Measurements from ENCODE around the gene HIPK2.

HIPK2 gene

DNA sequence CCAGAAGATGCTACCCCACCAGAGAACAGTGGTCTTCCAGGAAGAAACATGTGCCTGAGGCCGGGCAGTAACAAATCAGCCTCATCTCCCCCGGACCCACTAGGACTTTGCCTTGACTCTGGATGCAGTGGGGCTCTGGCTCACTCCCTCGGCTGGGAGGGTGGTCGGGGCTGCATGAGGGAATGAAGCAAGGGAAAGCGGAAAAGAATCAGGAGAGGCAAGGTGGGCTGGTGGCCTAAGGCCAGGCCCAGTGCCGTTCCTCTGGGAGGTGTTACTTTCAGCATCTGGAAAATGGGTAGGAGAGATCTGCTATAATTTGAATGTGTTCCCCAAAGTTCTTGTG is 202.5 kb downstream of the HIPK2 start:
- no peak for DNase-seq
- in situ Hi-C loops (cut with HindIII; ENCODE audit: low pct_ligation_motif_present, low sequenced_read_pairs), result no loop called here
- Histone ChIP-seq H3K27me3 (replicated peaks) (no peaks in the 10 kb centered on the region), H3K27ac (no peak overlapping the region), H3K4me3 (ENCODE audit: low read depth, low read length) (no peak overlapping the region), H3K36me3 (replicated peaks) (peaks cover 54% of the 10 kb centered on the region)
- TF ChIP-seq, protein P1, sequence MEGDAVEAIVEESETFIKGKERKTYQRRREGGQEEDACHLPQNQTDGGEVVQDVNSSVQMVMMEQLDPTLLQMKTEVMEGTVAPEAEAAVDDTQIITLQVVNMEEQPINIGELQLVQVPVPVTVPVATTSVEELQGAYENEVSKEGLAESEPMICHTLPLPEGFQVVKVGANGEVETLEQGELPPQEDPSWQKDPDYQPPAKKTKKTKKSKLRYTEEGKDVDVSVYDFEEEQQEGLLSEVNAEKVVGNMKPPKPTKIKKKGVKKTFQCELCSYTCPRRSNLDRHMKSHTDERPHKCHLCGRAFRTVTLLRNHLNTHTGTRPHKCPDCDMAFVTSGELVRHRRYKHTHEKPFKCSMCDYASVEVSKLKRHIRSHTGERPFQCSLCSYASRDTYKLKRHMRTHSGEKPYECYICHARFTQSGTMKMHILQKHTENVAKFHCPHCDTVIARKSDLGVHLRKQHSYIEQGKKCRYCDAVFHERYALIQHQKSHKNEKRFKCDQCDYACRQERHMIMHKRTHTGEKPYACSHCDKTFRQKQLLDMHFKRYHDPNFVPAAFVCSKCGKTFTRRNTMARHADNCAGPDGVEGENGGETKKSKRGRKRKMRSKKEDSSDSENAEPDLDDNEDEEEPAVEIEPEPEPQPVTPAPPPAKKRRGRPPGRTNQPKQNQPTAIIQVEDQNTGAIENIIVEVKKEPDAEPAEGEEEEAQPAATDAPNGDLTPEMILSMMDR (IDR thresholded peaks at IDR 0.05; ENCODE audit: low read depth, low read length, missing control alignments), result no peak

DNA sequence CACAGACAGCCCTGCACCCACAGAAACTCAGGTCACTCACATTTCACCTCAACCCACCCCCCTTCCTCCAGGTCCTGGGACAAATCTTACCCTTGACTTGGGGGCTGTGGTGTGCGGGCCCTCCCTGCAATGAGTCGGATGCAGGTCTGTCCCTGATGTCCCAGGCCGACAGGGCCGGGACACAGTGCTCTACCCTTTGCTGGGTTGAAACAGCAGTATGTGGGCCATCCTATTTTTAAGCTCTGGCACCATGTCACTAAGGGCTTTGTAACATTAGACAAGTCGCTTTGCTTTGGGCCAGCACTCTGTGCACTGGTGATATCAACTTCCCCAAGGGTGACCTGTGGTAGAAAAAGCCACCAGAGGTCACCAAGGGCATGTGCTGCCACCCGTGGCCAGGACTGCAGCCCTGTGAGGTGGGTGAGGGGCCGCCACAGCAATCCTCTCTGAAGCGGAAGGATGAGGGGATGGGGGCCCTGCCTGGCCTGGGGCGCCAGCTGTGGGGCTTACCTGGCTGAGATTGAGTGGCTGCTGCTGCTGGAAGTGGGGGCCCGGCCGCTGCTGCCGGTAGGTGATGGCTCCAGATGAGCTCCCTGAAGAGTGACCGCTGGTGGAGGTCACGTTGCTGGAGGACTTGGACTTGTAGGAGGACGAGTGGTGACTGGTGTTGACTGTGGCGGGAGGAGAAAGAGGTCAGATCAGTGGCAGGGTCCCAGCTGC is 203.0 kb downstream of the HIPK2 start:
- Histone ChIP-seq H3K27me3 (replicated peaks) (no peaks in the 10 kb centered on the region), H3K4me3 (ENCODE audit: low read depth, low read length) (no peak overlapping the region), H3K36me3 (replicated peaks) (peaks cover 49% of the 10 kb centered on the region), H3K27ac (no peak overlapping the region)
- TF ChIP-seq, protein P1 (IDR thresholded peaks at IDR 0.05; ENCODE audit: low read depth, low read length, missing control alignments), result no peak
- no peak for DNase-seq
- in situ Hi-C loops (cut with HindIII; ENCODE audit: low pct_ligation_motif_present, low sequenced_read_pairs), result no loop called here

DNA sequence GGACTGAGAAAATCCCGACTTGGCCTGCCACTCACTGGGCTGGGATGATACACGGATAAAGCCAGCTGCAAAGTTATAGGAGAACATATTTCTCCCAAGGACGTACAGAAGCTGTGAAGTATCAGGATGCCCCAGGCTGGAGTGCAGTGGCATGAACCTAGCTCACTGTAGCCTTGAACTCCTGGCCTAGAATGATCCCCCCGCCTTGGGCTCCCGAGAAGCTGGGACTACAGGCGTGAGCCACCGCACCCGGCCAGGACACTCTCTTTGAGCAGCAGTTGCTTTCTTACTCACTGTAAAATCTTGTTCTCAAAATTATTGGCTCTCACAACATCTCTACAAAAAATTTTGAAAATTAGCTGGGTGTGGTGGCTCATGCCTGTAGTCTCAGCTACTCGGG is 203.9 kb downstream of the HIPK2 start:
- Histone ChIP-seq H3K27me3 (replicated peaks) (no peaks in the 10 kb centered on the region), H3K36me3 (replicated peaks) (peaks cover 49% of the 10 kb centered on the region), H3K4me3 (ENCODE audit: low read depth, low read length) (no peak overlapping the region), H3K27ac (no peak overlapping the region)
- TF ChIP-seq, protein P1 (IDR thresholded peaks at IDR 0.05; ENCODE audit: low read depth, low read length, missing control alignments), result no peak
- in situ Hi-C loops (cut with HindIII; ENCODE audit: low pct_ligation_motif_present, low sequenced_read_pairs), result no loop called here
- DNase-seq, result no peak

DNA sequence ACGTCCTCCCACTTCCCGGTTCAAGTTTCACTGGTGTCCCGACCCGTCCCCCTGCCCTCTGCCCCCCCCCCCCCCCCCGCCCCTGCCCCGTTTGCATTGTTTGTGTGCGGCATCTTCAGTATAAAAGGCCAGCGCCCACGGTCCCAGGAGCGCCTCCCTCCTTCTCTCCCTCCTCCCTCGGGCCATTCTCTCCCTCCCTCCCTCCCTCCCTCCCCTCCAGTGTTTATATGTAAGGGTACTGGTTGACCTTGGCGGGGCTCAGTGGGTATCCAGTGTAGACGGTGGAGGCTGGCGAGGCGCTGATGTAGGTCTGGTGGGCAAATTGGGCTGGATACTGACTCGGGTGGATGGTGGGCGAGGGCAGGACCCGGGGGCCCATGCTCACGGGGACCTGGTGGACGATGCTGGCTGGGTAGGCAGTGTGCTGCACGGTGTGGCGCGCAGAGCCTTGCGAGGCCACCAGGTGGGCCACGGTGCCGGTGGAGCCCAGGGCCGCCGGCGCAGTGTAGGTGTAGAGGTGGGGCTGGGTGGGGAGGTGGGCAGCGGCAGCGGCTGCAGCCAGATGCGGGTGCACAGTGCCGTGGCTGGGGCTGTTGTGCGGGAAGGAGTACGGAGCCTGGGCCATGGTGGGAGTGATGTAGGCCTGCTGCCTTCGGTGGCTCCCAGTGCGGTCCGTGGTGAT is 205.0 kb downstream of the HIPK2 start:
- no peak overlapping the region for H3K4me3 ChIP-seq (ENCODE audit: low read depth, low read length)
- TF ChIP-seq, protein P1 (IDR thresholded peaks at IDR 0.05; ENCODE audit: low read depth, low read length, missing control alignments), result no peak
- H3K36me3 ChIP-seq (replicated peaks), result peaks cover 48% of the 10 kb centered on the region
- in situ Hi-C loops (cut with HindIII; ENCODE audit: low pct_ligation_motif_present, low sequenced_read_pairs), result no loop called here
- H3K27me3 ChIP-seq (replicated peaks), result no peaks in the 10 kb centered on the region
- no peak for DNase-seq
- H3K27ac ChIP-seq, result no peak overlapping the region

DNA sequence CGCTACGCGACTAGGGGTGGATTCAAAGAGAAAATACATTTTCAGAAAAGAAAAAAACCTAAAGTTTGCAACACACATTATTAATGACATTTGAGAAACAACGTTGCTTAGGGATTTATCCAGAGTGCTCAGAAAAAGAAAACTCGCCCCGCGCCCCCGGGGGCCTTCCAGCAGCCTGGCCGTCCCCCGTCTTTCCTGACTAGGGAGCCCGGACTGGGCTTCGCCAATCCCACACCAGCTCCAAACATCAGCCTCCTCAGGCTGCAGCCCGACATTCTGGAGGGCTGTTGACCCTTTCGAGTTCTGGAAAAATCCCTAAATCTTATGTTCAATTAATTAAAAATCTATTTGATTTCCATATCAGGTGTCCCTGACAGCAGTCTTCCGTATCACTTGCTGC is 205.7 kb downstream of the HIPK2 start:
- Histone ChIP-seq H3K36me3 (replicated peaks) (peaks cover 48% of the 10 kb centered on the region), H3K4me3 (ENCODE audit: low read depth, low read length) (no peak overlapping the region), H3K27ac (no peak overlapping the region), H3K27me3 (replicated peaks) (no peaks in the 10 kb centered on the region)
- TF ChIP-seq, protein P1 (IDR thresholded peaks at IDR 0.05; ENCODE audit: low read depth, low read length, missing control alignments), result no peak
- in situ Hi-C loops (cut with HindIII; ENCODE audit: low pct_ligation_motif_present, low sequenced_read_pairs), result no loop called here
- DNase-seq, result no peak
